SK-N-SH (cell line): ENCODE data around the gene KMT2B. TPM values are rescaled to one million over a fixed set of nuclear protein-coding genes. Genes with fewer than 3 reads are reported as not detected.

ENCODE experiments used
- CTCF ChIA-PET: fragments of 300-600, 350-600 bp; formaldehyde crosslinking; extraction: SDS; loops from one replicate; lab custom pipeline; 2021; lab: Yijun Ruan, JAX
- POLR2A ChIA-PET: fragments of 350-600 bp; sonication (Branson Sonifier 250); formaldehyde crosslinking; extraction: SDS; loops from one replicate; lab custom pipeline; 2020; ENCODE audit warnings: antibody characterized with exemption, inconsistent platforms; lab: Yijun Ruan, JAX
- DNase-seq: peaks from one replicate; pipeline ENCODE4 v3.0.0; 2012
- H2AFZ ChIP-seq: fragments of 200-600 bp; sonication (generic); 2 replicates; pipeline ENCODE4 v1.8.1; 2016; ENCODE audit warnings: antibody characterized with exemption, mild to moderate bottlenecking, low read depth
- H3F3A ChIP-seq: fragments of 200-600 bp; sonication (generic); replicated peaks from 2 replicates; pipeline ENCODE3; 2016; ENCODE audit warnings: antibody characterized with exemption, mild to moderate bottlenecking; ENCODE audit not compliant: insufficient read depth
- H3K27ac ChIP-seq, 2 experiments: fragments of 200-500 bp in 1 of 2; fragments of 200-600 bp in 1 of 2; sonication (Bioruptor generic) in 1 of 2; sonication (generic), shearing (Covaris generic) in 1 of 2; 2 replicates each; pipeline versions ENCODE4 v1.5.1 to v1.6.1; 2014 to 2016; ENCODE audit warnings: low read depth in 2 of 2, inconsistent platforms in 1 of 2, low read length in 1 of 2, mild to moderate bottlenecking in 1 of 2, mixed read lengths in 1 of 2
- H3K27me3 ChIP-seq: fragments of 200-600 bp; sonication (generic), shearing (Covaris generic); 2 replicates; pipeline ENCODE4 v1.6.1; 2016; ENCODE audit warnings: mixed run types; ENCODE audit not compliant: insufficient read depth
- H3K36me3 ChIP-seq, 2 experiments: fragments of 200-500 bp in 1 of 2; fragments of 200-600 bp in 1 of 2; sonication (Bioruptor generic) in 1 of 2; sonication (generic) in 1 of 2; replicated peaks in 1 of 2; 2 replicates each; pipeline versions ENCODE3 to v1.5.1; 2014 to 2016; ENCODE audit warnings: low read length in 1 of 2, mild to moderate bottlenecking in 1 of 2; ENCODE audit not compliant: insufficient read depth in 2 of 2, control insufficient read depth in 1 of 2
- H3K4me1 ChIP-seq, 2 experiments: fragments of 200-500 bp in 1 of 2; fragments of 200-600 bp in 1 of 2; sonication (Bioruptor generic) in 1 of 2; sonication (generic), shearing (Covaris generic) in 1 of 2; 2 replicates each; pipeline versions ENCODE4 v1.5.1 to v1.6.1; 2014 to 2016; ENCODE audit warnings: low read depth in 1 of 2, low read length in 1 of 2, mixed run types in 1 of 2; ENCODE audit not compliant: insufficient read depth in 2 of 2, control insufficient read depth in 1 of 2
- H3K4me2 ChIP-seq: fragments of 200-600 bp; sonication (generic), shearing (Covaris generic); 2 replicates; pipeline ENCODE4 v1.6.1; 2017; ENCODE audit warnings: mixed run types
- H3K4me3 ChIP-seq, 2 experiments: fragments of 200-500 bp in 1 of 2; fragments of 200-600 bp in 1 of 2; sonication (Bioruptor generic) in 1 of 2; sonication (generic), shearing (Covaris generic) in 1 of 2; 2 replicates each; pipeline versions ENCODE4 v1.5.1 to v1.8.1; 2014 to 2016; ENCODE audit warnings: low read depth in 2 of 2, inconsistent platforms in 1 of 2, low read length in 1 of 2, mild to moderate bottlenecking in 1 of 2, mixed read lengths in 1 of 2, moderate library complexity in 1 of 2
- H3K79me2 ChIP-seq: fragments of 200-600 bp; sonication (generic); 2 replicates; pipeline ENCODE4 v1.8.1; 2017; ENCODE audit warnings: mild to moderate bottlenecking; ENCODE audit not compliant: insufficient read depth
- H3K9ac ChIP-seq: fragments of 200-600 bp; sonication (generic); 2 replicates; pipeline ENCODE4 v1.6.1; 2017; ENCODE audit warnings: mixed run types
- H3K9me2 ChIP-seq: fragments of 200-600 bp; sonication (generic); 2 replicates; pipeline ENCODE4 v1.6.1; 2017; ENCODE audit warnings: mixed run types
- H3K9me3 ChIP-seq: fragments of 200-600 bp; sonication (generic); 2 replicates; pipeline ENCODE4 v1.6.1; 2017; ENCODE audit warnings: mixed run types, mild to moderate bottlenecking, moderate library complexity
- H4K20me1 ChIP-seq: fragments of 200-600 bp; sonication (generic); 2 replicates; pipeline ENCODE4 v1.6.1; 2017; ENCODE audit warnings: mild to moderate bottlenecking, mixed run types; ENCODE audit not compliant: insufficient read depth
- CHD2 ChIP-seq: fragments of 150-350 bp; IDR thresholded peaks from 2 replicates; pipeline ENCODE4 v1.6.1; 2018; ENCODE audit warnings: low read length; ENCODE audit not compliant: partially characterized antibody
- CTCF ChIP-seq: fragments of 200-600 bp; sonication (generic); IDR thresholded peaks from 2 replicates; pipeline ENCODE4 v1.6.1; 2017; ENCODE audit warnings: antibody characterized with exemption, mild to moderate bottlenecking, moderate library complexity
- EP300 ChIP-seq, 2 experiments: IDR thresholded peaks; 2 replicates each; pipeline versions ENCODE4 v1.4.0 to v1.6.1; 2012; ENCODE audit warnings: borderline replicate concordance in 1 of 2, low read depth in 1 of 2, low read length in 1 of 2
- FOSL2 ChIP-seq: IDR thresholded peaks from 2 replicates; pipeline ENCODE4 v1.4.0; 2012; ENCODE audit warnings: low read depth, mild to moderate bottlenecking, moderate library complexity, borderline replicate concordance
- FOXJ3 ChIP-seq: sonication (generic); formaldehyde crosslinking; IDR thresholded peaks from 2 replicates; pipeline ENCODE4 v1.5.1; 2020; ENCODE audit warnings: mild to moderate bottlenecking, missing genetic modification reagents
- FOXM1 ChIP-seq: IDR thresholded peaks from 2 replicates; pipeline ENCODE4 v1.4.0; 2012; ENCODE audit warnings: low read depth, mild to moderate bottlenecking
- GABPA ChIP-seq: IDR thresholded peaks from 2 replicates; pipeline ENCODE4 v1.4.0; 2012; ENCODE audit warnings: low read depth, mild to moderate bottlenecking
- GATA2 ChIP-seq: sonication (generic); formaldehyde crosslinking; IDR thresholded peaks from 2 replicates; pipeline ENCODE4 v1.5.0; 2020; ENCODE audit warnings: mild to moderate bottlenecking, missing genetic modification reagents
- IRF3 ChIP-seq: fragments of 150-350 bp; IDR thresholded peaks from 2 replicates; pipeline ENCODE4 v1.6.1; 2016; ENCODE audit warnings: mild to moderate bottlenecking, low read depth, low read length
- MAX ChIP-seq: IDR thresholded peaks from 2 replicates; pipeline ENCODE4 v1.4.0; 2012; ENCODE audit warnings: low read depth
- MEF2A ChIP-seq: IDR thresholded peaks from 2 replicates; pipeline ENCODE4 v1.4.0; 2012; ENCODE audit warnings: low read depth, borderline replicate concordance
- MXI1 ChIP-seq: IDR thresholded peaks from 2 replicates; pipeline ENCODE4 v1.6.1; 2012; ENCODE audit warnings: mild to moderate bottlenecking, low read depth, low read length, improper control_type of control experiment
- NRF1 ChIP-seq: IDR thresholded peaks from 2 replicates; pipeline ENCODE4 v1.6.1; 2012; ENCODE audit warnings: low read depth, mild to moderate bottlenecking, low read length
- PBX3 ChIP-seq: IDR thresholded peaks from 2 replicates; pipeline ENCODE4; 2012
- POLR2AphosphoS5 ChIP-seq: IDR thresholded peaks from 2 replicates; pipeline ENCODE4 v1.6.1; 2012; ENCODE audit warnings: low read depth, low read length
- RAD21 ChIP-seq: IDR thresholded peaks from 2 replicates; pipeline ENCODE4 v1.6.1; 2012; ENCODE audit warnings: mild to moderate bottlenecking, low read length
- SIN3A ChIP-seq: IDR thresholded peaks from 2 replicates; pipeline ENCODE4 v1.6.1; 2012; ENCODE audit warnings: low read depth, mild to moderate bottlenecking, low read length, moderate library complexity, borderline replicate concordance
- USF2 ChIP-seq: fragments of 150-350 bp; IDR thresholded peaks from 2 replicates; pipeline ENCODE4 v1.6.1; 2017; ENCODE audit warnings: antibody characterized with exemption, low read length, low read depth, borderline replicate concordance
- ZBTB33 ChIP-seq: IDR thresholded peaks from 2 replicates; pipeline ENCODE4 v1.4.0; 2012; ENCODE audit warnings: low read depth, borderline replicate concordance
- WGBS: methylation state at CpG from one replicate; pipeline ENCODE4 v1.1.6; 2017; ENCODE audit warnings: low lambda C conversion rate; 5-methylcytosine and 5-hydroxymethylcytosine counted together
- polyA plus RNA-seq, 3 experiments: library from polyadenylated mRNA; depleted of rRNA; stranded (reverse); fragments of >200 nt; gene quantifications; 2 replicates each; pipeline ENCODE4 v1.2.3, GENCODE V29; 2012

Gene KMT2B
- polyA plus RNA-seq, 1 of the 3 experiments (the other 2 are of a cell fraction): 29.2 TPM

- H3K4me3 ChIP-seq: no peak overlapping the region
- H3K4me1 ChIP-seq: peaks cover 3 to 7% of the 10 kb centered on the region in 2 experiments; a peak in 2 of 4 replicates
- H3K79me2 ChIP-seq: no peaks in the 10 kb centered on the region
- TF ChIP-seq FOXJ3 (CRISPR knock-in tag) (no peak), MEF2A (no peak), SIN3A (no peak), EP300 (IDR thresholded peaks at IDR 0.05; ENCODE audit: borderline replicate concordance in 1 of 2, low read depth in 1 of 2, low read length in 1 of 2) (no peak), CTCF (no peak), ZBTB33 (no peak), USF2 (no peak), RAD21 (no peak), FOXM1 (no peak), FOSL2 (no peak), PBX3 (no peak), GABPA (no peak), POLR2AphosphoS5 (no peak), IRF3 (no peak), MXI1 (no peak), CHD2 (no peak), NRF1 (no peak), MAX (no peak), GATA2 (no peak)
- no peak overlapping the region for H3K9ac ChIP-seq
- ChIA-PET CTCF (interaction anchor here (1.2 to 2.1 kb wide), 5 partner anchors 8 to 162 kb away, joined by 3 to 7 read pairs (median 5); no protein-coding TSS in a partner anchor), POLR2A (interaction anchor here (0.7 kb wide), 1 partner anchor 65 kb away, joined by 4 read pairs; no protein-coding TSS in a partner anchor)
- no peaks in the 10 kb centered on the region for H3K36me3 ChIP-seq
- H3F3A ChIP-seq: no peaks in the 10 kb centered on the region
- no peaks in the 10 kb centered on the region for H3K9me2 ChIP-seq
- H2AFZ ChIP-seq: no peak overlapping the region
- no peaks in the 10 kb centered on the region for H4K20me1 ChIP-seq
- no peak overlapping the region for H3K27ac ChIP-seq
- WGBS: 37% methylated on average over 13 of the region's 13 CpGs
- H3K9me3 ChIP-seq: no peaks in the 10 kb centered on the region
- DNase-seq: no peak
- H3K4me2 ChIP-seq: no peak overlapping the region
- H3K27me3 ChIP-seq: no peaks in the 10 kb centered on the region
Observed at GRCh38 chr19:35710784-35711723, 6.7 kb upstream of the KMT2B start.
